Osteoblast (primary cell): Measurements from ENCODE around the gene HIGD1C. TPM values are rescaled to one million over a fixed set of nuclear protein-coding genes. Genes with fewer than 3 reads are reported as not detected.

Experiments
- DNase-seq: peaks from one replicate; pipeline ENCODE4 v3.0.0; 2011; ENCODE audit warnings: low spot score, mixed read lengths; ENCODE audit not compliant: insufficient read length; ENCODE audit errors: missing footprints
- H2AFZ ChIP-seq: 2 replicates; pipeline ENCODE4 v1.6.0; 2011; ENCODE audit warnings: mild to moderate bottlenecking, low read length
- H3K27ac ChIP-seq: 2 replicates; pipeline ENCODE4 v1.5.1; 2011; ENCODE audit warnings: mild to moderate bottlenecking, low read depth, low read length, moderate library complexity
- H3K27me3 ChIP-seq: 2 replicates; pipeline ENCODE4 v1.6.0; 2012; ENCODE audit warnings: mild to moderate bottlenecking, control low read depth, inconsistent platforms, low read length, moderate library complexity; ENCODE audit not compliant: insufficient read depth
- H3K36me3 ChIP-seq: 2 replicates; pipeline ENCODE4 v1.5.1; 2011; ENCODE audit warnings: mild to moderate bottlenecking, low read length, control low read depth, moderate library complexity; ENCODE audit not compliant: insufficient read depth
- H3K4me1 ChIP-seq: 2 replicates; pipeline ENCODE4 v1.5.1; 2011; ENCODE audit warnings: mild to moderate bottlenecking, low read length, control low read depth, moderate library complexity; ENCODE audit not compliant: insufficient read depth
- H3K4me2 ChIP-seq: 2 replicates; pipeline ENCODE4 v1.6.0; 2011; ENCODE audit warnings: mild to moderate bottlenecking, low read length; ENCODE audit not compliant: insufficient read depth
- H3K4me3 ChIP-seq: fragments of 200-600 bp; sonication (generic); 3 replicates; pipeline ENCODE4 v1.5.1; 2012; ENCODE audit warnings: mild to moderate bottlenecking, low read length, inconsistent platforms; ENCODE audit not compliant: insufficient read depth
- H3K79me2 ChIP-seq: 2 replicates; pipeline ENCODE4 v1.6.0; 2012; ENCODE audit warnings: mild to moderate bottlenecking, low read length, control low read depth, inconsistent platforms; ENCODE audit not compliant: insufficient read depth
- H3K9me3 ChIP-seq: 2 replicates; pipeline ENCODE4 v1.5.1; 2011; ENCODE audit warnings: low read depth, low read length, control low read depth
- H4K20me1 ChIP-seq: 2 replicates; pipeline ENCODE4 v1.6.0; 2012; ENCODE audit warnings: mild to moderate bottlenecking, low read length, control low read depth; ENCODE audit not compliant: insufficient read depth
- CTCF ChIP-seq: IDR thresholded peaks from 2 replicates; pipeline ENCODE4 v1.5.1; 2011; ENCODE audit warnings: mild to moderate bottlenecking, low read depth, low read length, moderate library complexity; ENCODE audit errors: extremely low read depth
- total RNA-seq: library from RNA; depleted of rRNA; stranded (reverse); fragments of >200 nt; gene quantifications from 2 replicates; pipeline ENCODE4 v1.2.3, GENCODE V29; 2012

The HIGD1C gene
- total RNA-seq, 1 donor: not detected

- Histone ChIP-seq H3K4me3 (no peak overlapping the region), H3K79me2 (no peaks in the 10 kb centered on the region), H3K4me1 (peaks cover 13% of the 10 kb centered on the region), H3K27me3 (no peaks in the 10 kb centered on the region), H2AFZ (no peak overlapping the region), H4K20me1 (no peaks in the 10 kb centered on the region), H3K36me3 (no peaks in the 10 kb centered on the region), H3K4me2 (no peak overlapping the region), H3K27ac (no peak overlapping the region), H3K9me3 (no peaks in the 10 kb centered on the region)
- TF ChIP-seq CTCF: no peak
- DNase-seq: no peak
These were observed 14.7 kb upstream of the HIGD1C start for GRCh38 chr12:50937653-50938052.

- H2AFZ ChIP-seq: no peak overlapping the region
- no peak overlapping the region for H3K27ac ChIP-seq
- no peak for TF ChIP-seq CTCF
- H3K27me3 ChIP-seq: no peaks in the 10 kb centered on the region
- peaks cover 5% of the 10 kb centered on the region for H3K4me1 ChIP-seq
- no peak overlapping the region for H3K4me3 ChIP-seq
- H4K20me1 ChIP-seq: no peaks in the 10 kb centered on the region
- H3K36me3 ChIP-seq: no peaks in the 10 kb centered on the region
- H3K79me2 ChIP-seq: no peaks in the 10 kb centered on the region
- H3K9me3 ChIP-seq: no peaks in the 10 kb centered on the region
- H3K4me2 ChIP-seq: no peak overlapping the region
- DNase-seq: peak; percentile 54
These were observed 4.3 kb upstream of the HIGD1C start for GRCh38 chr12:50947933-50948626.

GRCh38 chr12:50948798-50949197, 3.5 kb upstream of the HIGD1C start:
- peak; percentile 69 for DNase-seq
- no peaks in the 10 kb centered on the region for H4K20me1 ChIP-seq
- H3K9me3 ChIP-seq: no peaks in the 10 kb centered on the region
- no peak overlapping the region for H3K4me2 ChIP-seq
- H3K4me3 ChIP-seq: no peak overlapping the region
- H3K36me3 ChIP-seq: no peaks in the 10 kb centered on the region
- TF ChIP-seq CTCF: no peak
- no peak overlapping the region for H3K27ac ChIP-seq
- no peaks in the 10 kb centered on the region for H3K79me2 ChIP-seq
- H3K4me1 ChIP-seq: peaks cover 5% of the 10 kb centered on the region
- no peak overlapping the region for H2AFZ ChIP-seq
- no peaks in the 10 kb centered on the region for H3K27me3 ChIP-seq

- no peaks in the 10 kb centered on the region for H3K79me2 ChIP-seq
- H3K27ac ChIP-seq: no peak overlapping the region
- no peak overlapping the region for H3K4me3 ChIP-seq
- H3K36me3 ChIP-seq: no peaks in the 10 kb centered on the region
- TF ChIP-seq CTCF: no peak
- H3K4me2 ChIP-seq: no peak overlapping the region
- H3K27me3 ChIP-seq: no peaks in the 10 kb centered on the region
- H2AFZ ChIP-seq: no peak overlapping the region
- no peaks in the 10 kb centered on the region for H4K20me1 ChIP-seq
- peaks cover 5% of the 10 kb centered on the region for H3K4me1 ChIP-seq
- DNase-seq: no peak
- H3K9me3 ChIP-seq: no peaks in the 10 kb centered on the region
These were observed 2.5 kb upstream of the HIGD1C start for GRCh38 chr12:50949801-50950302.
